Esophagus muscularis mucosa (tissue), 4 donors: ENCODE data around the gene HLA-DMA. TPM values are rescaled to one million over a fixed set of nuclear protein-coding genes. Genes with fewer than 3 reads are reported as not detected.

Source experiments
- DNase-seq: peaks from one replicate; pipeline ENCODE4 v3.0.0-alpha.2; 2017; ENCODE audit errors: extremely low spot score
- H3K27ac ChIP-seq, 4 donors: fragments of 200-600 bp; sonication (generic); replicated peaks in 1 of 4; 1 replicate in 3 of 4; 2 replicates in 1 of 4; pipeline ENCODE4 v1.5.1; 2016 to 2019; ENCODE audit warnings: mild to moderate bottlenecking in 1 of 4
- H3K27me3 ChIP-seq, 4 donors: fragments of 200-600 bp; sonication (generic); one replicate each; pipeline versions ENCODE4 v1.5.1 to v1.6.0; 2016 to 2019
- H3K36me3 ChIP-seq, 4 donors: fragments of 200-600 bp; sonication (generic); one replicate each; pipeline ENCODE4 v1.5.1; 2016 to 2019
- H3K4me1 ChIP-seq, 4 donors: fragments of 200-600 bp; sonication (generic); one replicate each; pipeline ENCODE4 v1.5.1; 2016 to 2019
- H3K4me3 ChIP-seq, 4 donors: fragments of 200-600 bp; sonication (generic); 1 replicate in 2 of 4; 2 replicates in 2 of 4; pipeline ENCODE4 v1.5.1; 2016 to 2019; ENCODE audit warnings: mild to moderate bottlenecking in 4 of 4, moderate library complexity in 1 of 4
- H3K9me3 ChIP-seq, 4 donors: fragments of 200-600 bp; sonication (generic); 1 replicate in 3 of 4; 2 replicates in 1 of 4; pipeline ENCODE4 v1.5.1; 2016 to 2019
- CTCF ChIP-seq, 3 experiments: fragments of 200-600 bp in 2 of 3; fragments of 450-650 bp in 1 of 3; sonication (generic) in 2 of 3; IDR thresholded peaks; one replicate each; pipeline ENCODE4 v1.5.1; 2017 to 2019; ENCODE audit warnings: antibody characterized with exemption in 3 of 3, mild to moderate bottlenecking in 2 of 3, moderate library complexity in 1 of 3
- EP300 ChIP-seq: sonication (generic); formaldehyde crosslinking; IDR thresholded peaks from one replicate; pipeline ENCODE4 v1.6.1; 2017; ENCODE audit warnings: antibody characterized with exemption
- POLR2A ChIP-seq: fragments of 450-650 bp; IDR thresholded peaks from one replicate; pipeline ENCODE4 v1.6.1; 2017; ENCODE audit warnings: antibody characterized with exemption, moderate library complexity, mild to moderate bottlenecking, low read depth
- POLR2AphosphoS5 ChIP-seq, 2 donors: sonication (generic); formaldehyde crosslinking; IDR thresholded peaks; one replicate each; pipeline ENCODE4 v1.6.1; 2017; ENCODE audit warnings: antibody characterized with exemption in 2 of 2
- WGBS: methylation state at CpG from one replicate; pipeline ENCODE4 v1.1.5; 2018; 5-methylcytosine and 5-hydroxymethylcytosine counted together
- intact Hi-C: fragments of 100-400 bp; cut with DNase I; formaldehyde crosslinking; loops from one replicate; pipeline ENCODE4 v1.15.1; 2023
- total RNA-seq, 4 donors: library from RNA; depleted of rRNA; stranded (reverse); fragments of >200 nt; gene quantifications; one replicate each; pipeline versions ENCODE4 v1.1.0 to v1.2.1, GENCODE V29; 2016

HLA-DMA gene
- total RNA-seq, 4 donors from 2014 or later, result 17.2 to 26.0 (median 21.6) TPM

DNA sequence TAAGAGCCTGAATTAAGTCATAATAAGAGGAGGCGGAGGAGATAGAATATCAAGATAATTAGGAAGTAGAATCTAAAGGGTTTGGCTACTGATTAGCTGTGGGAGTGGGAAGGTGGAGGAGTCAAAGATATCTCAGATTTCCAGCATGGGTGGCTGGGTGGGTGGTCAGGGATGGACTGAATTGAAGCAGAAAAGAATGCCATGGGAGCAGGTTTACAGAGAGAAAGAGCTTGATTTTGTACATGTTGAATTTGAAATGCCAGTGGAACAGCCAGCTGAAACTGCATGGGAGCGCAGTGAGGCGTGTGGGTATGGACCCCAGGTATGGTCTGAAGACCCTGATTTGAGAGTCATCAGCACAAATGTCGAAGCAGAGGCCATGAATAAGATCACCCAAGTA lies 1.4 kb upstream of the HLA-DMA start:
- peak; percentile 64 for DNase-seq
- Histone ChIP-seq H3K9me3 (no peaks in the 10 kb centered on the region), H3K36me3 (no peaks in the 10 kb centered on the region), H3K27me3 (no peaks in the 10 kb centered on the region), H3K27ac (no peak overlapping the region), H3K4me3 (no peak overlapping the region), H3K4me1 (peaks cover 10 to 18% (median 14%) of the 10 kb centered on the region in 4 donors)
- intact Hi-C loops, result no loop called here
- 85% methylated on average over 4 of the region's 4 CpGs for WGBS
- no peak for TF ChIP-seq EP300
- no peak for TF ChIP-seq CTCF (IDR thresholded peaks at IDR 0.05)
- no peak for TF ChIP-seq POLR2A
- no peak for TF ChIP-seq POLR2AphosphoS5 (IDR thresholded peaks at IDR 0.05)

DNA sequence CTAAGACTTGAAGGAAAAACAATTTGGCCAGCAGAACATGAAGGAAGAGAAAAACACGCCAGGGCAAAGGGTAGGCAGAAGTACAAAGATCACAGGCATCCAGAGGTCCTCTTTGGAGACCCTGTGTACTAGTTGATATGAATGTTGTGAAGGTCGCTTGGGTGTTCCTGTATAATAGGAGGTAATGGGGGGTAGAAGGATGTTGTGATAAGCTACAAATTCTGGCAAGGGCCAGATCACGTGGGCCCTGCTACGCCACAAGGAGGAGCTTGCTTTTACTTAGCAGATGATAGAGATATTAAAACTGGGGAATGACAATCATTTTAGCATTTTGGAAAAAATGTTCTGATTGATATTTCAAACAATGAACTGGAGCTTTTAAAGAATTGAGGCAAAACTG lies 878 bp upstream of the HLA-DMA start:
- H3K9me3 ChIP-seq, result no peaks in the 10 kb centered on the region
- peak overlapping the region in 3 of 4 donors; percentile 72 to 81 (median 77) for H3K27ac ChIP-seq
- H3K4me3 ChIP-seq, result no peak overlapping the region
- no peak for TF ChIP-seq EP300
- H3K27me3 ChIP-seq, result no peaks in the 10 kb centered on the region
- WGBS, result 78% methylated on average over 4 of the region's 4 CpGs
- no peaks in the 10 kb centered on the region for H3K36me3 ChIP-seq
- intact Hi-C loops, result loop anchor here (2.0 kb wide), 1 partner anchor 19 kb away; no protein-coding TSS in a partner anchor
- peak; percentile 80 for DNase-seq
- H3K4me1 ChIP-seq, result peaks cover 10 to 18% (median 14%) of the 10 kb centered on the region in 4 donors

DNA sequence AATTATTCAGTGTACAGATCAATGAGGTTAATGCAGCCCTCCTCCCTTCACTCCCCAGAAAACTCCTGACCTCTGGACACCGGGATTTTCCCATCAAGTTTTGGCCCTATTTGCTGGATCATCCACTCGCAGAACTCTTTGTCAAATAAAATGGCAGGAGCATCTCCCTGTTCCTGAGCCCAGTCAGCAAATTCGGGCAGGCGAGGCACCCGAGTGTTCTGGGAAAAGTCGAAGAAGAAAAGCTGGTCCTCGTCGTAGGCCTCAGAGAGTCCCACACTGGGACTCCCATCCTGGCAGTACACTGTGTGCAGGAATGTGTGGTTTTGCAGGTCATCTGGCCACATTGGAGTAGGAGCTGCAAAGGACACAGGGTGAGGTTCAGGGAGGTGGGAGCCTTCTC lies 2.4 kb downstream of the HLA-DMA start:
- Histone ChIP-seq H3K9me3 (no peaks in the 10 kb centered on the region), H3K36me3 (no peaks in the 10 kb centered on the region), H3K27ac (no peak overlapping the region), H3K4me3 (no peak overlapping the region), H3K27me3 (no peaks in the 10 kb centered on the region), H3K4me1 (peaks cover 10 to 18% (median 14%) of the 10 kb centered on the region in 4 donors)
- no peak for DNase-seq
- intact Hi-C loops, result no loop called here
- WGBS, result 92% methylated on average over 8 of the region's 8 CpGs
- no peak for TF ChIP-seq CTCF (IDR thresholded peaks at IDR 0.05)

- Histone ChIP-seq H3K36me3 (no peaks in the 10 kb centered on the region), H3K27me3 (no peaks in the 10 kb centered on the region), H3K9me3 (no peaks in the 10 kb centered on the region), H3K4me3 (no peak overlapping the region), H3K4me1 (peaks cover 10 to 18% (median 14%) of the 10 kb centered on the region in 4 donors), H3K27ac (no peak overlapping the region)
- DNase-seq, result no peak
- 82% methylated on average over 3 of the region's 3 CpGs for WGBS
- TF ChIP-seq CTCF (IDR thresholded peaks at IDR 0.05) (no peak), POLR2A (no peak), POLR2AphosphoS5 (IDR thresholded peaks at IDR 0.05) (no peak), EP300 (no peak)
- intact Hi-C loops, result no loop called here
Observed at GRCh38 chr6:32950010-32950409, 2.9 kb downstream of the HLA-DMA start.

DNA sequence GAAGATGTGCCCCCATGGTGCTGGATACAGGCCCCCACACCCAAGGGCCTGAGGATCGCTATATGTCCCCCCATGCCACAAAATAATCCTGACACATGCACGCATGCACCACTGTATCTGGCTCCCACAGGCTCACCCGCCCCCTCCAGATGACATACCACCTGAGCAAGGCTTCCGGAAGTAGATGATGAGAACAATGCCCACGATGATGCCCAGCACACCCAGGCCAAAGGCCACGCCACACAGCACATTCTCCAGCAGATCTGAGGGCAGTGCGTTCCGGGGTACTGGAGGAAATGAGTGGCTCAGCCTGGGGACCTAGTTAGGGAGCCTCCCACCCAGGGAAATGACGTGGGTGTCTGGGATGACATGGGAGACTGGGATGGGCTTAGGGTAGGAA lies 3.8 kb downstream of the HLA-DMA start:
- Histone ChIP-seq H3K4me1 (peaks cover 10 to 18% (median 14%) of the 10 kb centered on the region in 4 donors), H3K36me3 (no peaks in the 10 kb centered on the region), H3K9me3 (no peaks in the 10 kb centered on the region), H3K4me3 (no peak overlapping the region), H3K27ac (no peak overlapping the region), H3K27me3 (no peaks in the 10 kb centered on the region)
- TF ChIP-seq EP300 (no peak), POLR2AphosphoS5 (IDR thresholded peaks at IDR 0.05) (no peak), CTCF (IDR thresholded peaks at IDR 0.05) (no peak), POLR2A (no peak)
- DNase-seq, result no peak
- intact Hi-C loops, result no loop called here
- 88% methylated on average over 6 of the region's 9 CpGs for WGBS
